Activated CD8-positive, alpha-beta memory T cell treated with anti-CD3 and anti-CD28 coated beads for 24 hours (primary cell): ENCODE measurements around the gene TRNP1.

Source experiments
- DNase-seq: peaks from one replicate; pipeline ENCODE4 v3.0.0-alpha.2; 2020

TRNP1 gene

DNA sequence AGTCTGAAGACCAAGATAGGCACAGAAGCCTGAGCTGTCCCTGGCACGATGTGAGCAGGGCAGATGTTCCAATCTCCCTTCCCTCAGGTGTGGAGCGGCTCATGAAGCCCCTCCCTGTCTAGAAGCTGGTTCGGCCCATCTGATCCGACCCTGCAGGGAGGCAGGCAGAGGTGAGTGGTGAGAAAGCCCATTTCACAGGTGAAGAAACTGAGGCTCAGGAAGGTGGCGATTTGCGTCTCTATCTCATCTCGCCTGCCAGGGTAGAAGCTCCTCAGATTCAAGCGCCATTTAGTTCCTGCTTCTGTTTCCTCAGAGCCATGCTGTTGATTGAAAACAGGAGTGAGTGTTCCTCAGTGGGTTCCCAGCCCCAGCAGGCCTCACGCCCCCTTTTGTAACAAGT is 36.0 kb downstream of the TRNP1 start:
- no peak for DNase-seq

DNA sequence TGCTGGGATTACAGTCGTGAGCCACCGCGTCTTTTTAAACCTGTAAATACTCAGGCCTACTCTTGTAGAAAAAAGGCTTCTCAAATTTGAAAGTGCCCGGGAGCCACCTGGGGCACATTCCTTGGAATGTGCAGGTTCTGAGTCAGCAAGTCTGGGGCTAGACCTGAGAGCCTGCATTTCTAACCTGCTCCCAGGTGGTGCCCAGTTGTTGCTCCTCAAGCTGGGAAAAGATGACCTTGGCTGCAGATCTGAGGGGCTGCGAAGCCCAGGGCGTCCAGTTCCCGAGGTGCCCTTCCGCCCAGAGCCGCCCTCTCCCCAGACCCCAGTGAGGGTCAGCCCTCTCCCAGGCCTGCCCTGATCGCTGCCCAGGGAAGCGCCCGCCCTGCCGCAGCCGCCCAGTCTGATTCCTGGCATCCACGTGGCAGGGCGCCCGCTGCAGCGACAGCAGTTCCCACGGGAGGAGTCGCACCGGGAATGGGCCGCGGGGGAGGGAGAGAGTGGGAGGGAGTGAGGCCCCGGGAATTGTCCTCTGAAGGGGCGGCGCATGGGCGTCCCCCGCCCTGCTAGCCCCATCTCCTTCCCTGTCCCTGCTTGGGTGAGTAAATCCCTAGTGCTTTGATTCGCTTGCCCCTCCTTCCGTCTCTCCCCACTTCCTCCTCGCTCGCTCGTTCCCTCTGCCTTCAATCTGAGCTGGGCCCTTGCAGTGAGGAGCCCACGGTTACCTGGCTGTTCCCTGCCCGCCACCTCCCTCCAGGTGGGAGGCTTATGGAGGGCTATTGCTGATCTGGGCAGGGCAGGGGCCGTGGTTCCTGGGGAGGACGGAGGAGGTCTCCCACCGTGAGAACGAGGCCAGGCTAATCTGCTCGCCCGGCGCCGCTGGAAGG is 38.0 kb downstream of the TRNP1 start:
- DNase-seq: no peak

DNA sequence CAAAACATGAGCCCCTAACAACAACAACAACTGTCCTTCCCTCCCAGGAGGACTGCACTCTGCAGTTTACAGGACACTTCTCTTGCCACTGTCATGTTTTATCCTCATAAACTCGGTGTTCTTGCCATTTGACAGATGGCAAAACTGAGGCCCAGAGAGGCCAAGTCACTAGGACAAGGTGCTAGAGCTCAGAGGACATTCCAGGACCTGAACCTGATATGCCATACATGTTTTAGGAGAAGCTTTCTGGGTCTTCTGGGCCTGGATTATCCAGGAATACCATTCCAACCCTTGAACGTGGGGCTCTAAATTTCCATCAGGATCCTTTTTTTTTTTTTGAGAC is 38.6 kb downstream of the TRNP1 start:
- no peak for DNase-seq

DNA sequence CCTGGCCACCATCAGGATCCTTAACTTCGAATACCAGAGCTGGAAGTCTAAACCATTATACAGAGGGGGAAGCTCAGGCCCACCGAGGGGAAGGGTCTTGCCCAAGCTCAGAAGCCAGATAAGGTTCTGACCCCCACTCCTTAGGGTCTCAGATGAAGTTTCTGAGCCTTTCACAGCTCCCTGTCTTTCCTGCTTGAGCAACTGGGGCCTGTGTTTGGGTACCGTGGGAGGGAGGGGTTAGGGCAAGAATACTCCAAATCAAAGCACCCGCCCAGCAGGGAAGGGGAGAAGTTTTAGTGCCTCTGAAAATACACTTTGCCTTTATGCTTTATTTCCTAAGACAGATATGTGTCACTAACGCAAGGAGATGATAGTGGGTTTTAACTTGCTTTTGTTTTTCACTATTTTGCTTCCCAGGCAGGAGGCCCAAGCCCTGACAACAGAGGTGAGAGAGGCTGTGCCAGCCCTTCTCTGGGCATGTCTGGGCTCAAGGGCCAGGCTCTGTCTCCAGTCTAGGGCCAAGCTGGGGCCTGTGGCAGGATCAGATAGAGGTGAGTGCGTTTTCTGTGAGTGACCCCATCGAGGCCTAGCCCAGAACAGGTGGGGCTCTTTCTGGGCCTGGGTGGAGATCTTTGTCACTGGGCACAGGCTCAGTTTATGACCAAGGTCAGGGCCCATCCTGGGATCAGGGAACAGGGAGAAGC is 39.7 kb downstream of the TRNP1 start:
- no peak for DNase-seq

DNA sequence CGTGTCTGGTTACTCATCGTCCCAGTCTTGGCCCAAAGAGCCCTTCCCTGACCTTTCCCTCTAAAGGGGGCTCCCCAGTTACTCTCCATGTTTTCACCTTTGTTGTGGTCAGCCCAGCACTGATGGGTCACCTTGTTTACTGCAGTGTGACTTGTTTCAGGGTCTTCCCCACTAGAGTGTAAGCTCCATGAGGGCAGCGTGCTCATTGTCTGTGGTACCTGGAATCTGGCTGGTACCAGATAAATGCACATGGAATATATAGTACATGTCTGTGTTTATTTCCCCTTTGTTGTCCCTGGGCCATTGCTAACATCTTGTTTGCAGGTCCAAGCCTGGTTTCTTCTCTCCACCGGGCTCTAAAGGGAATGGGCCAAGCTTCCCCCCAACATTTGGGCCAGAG is 41.9 kb downstream of the TRNP1 start:
- DNase-seq: no peak

DNA sequence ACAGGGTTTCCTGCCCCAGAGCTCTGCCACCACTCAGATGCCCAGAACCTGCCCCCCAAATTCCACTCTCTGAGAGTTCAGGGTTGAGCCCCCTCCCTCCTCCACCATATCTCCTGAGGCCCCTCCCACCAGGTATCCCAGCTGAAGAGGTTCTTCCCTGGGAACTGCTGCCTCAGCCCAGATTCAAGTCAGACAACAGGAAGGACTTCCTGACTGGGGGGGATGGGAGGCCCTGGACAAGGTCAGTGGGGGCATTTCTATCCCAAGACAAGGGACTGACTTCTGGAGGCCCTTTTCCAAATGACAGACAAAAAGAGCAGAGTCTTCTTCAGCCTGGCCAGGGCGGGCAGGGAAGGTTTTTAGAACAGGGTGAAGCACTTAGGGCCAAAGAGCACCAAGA is 43.2 kb downstream of the TRNP1 start:
- no peak for DNase-seq

DNA sequence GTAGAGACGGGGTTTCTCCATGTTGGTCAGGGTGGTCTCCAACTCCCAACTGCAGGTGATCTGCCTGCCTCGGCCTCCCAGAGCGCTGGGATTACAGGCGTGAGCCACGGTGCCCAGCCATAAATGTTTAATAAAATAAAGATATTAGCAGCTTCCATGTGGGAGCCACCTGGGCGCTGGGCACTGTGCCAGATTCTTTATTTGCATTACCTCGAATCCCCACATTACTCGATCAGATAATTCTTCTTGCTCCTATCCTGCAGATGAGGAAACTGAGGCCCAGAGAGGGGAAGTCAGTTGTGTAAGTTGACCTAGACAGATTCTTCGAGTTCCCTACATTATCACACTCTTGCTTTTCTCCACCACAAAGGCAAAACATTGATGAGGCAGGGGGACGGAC is 44.0 kb downstream of the TRNP1 start:
- no peak for DNase-seq

DNA sequence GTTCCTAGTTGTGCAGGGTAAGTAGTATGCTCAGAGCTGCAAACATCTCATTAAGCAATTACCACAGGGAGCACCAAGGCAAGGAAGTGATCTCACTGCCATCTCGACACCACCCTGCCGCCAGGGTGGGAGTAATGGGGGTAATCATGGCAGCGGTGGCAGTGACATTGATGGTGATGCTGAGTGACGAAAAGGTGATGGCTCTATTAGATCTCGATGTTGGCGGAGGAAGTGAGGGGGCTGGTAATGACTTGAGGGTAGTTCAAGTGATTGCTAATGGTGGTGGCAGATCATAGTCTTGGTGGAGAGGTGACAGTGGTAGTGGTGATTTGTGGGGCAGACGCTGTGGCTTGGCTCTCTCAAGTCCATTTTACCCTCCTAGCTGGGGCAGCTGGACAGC is 44.5 kb downstream of the TRNP1 start:
- DNase-seq: no peak

DNA sequence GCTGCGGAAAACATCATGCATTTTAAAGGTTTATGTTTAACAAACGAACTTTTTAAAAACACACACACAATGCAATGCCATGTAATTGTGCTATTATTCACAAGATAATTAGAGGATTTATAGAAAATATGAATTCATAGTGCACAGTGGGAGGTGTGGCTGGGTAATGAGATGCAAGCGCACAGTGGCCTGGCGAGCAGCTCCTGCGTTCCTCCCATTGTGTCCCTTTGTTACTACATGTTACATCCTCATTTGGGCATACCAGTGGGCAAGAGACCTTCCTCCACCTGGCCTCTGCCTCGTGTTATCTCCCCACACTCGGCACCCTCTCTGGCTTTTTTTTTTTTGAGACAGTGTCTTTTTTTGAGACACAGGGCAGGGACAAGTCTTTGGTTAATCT is 49.2 kb downstream of the TRNP1 start:
- no peak for DNase-seq

DNA sequence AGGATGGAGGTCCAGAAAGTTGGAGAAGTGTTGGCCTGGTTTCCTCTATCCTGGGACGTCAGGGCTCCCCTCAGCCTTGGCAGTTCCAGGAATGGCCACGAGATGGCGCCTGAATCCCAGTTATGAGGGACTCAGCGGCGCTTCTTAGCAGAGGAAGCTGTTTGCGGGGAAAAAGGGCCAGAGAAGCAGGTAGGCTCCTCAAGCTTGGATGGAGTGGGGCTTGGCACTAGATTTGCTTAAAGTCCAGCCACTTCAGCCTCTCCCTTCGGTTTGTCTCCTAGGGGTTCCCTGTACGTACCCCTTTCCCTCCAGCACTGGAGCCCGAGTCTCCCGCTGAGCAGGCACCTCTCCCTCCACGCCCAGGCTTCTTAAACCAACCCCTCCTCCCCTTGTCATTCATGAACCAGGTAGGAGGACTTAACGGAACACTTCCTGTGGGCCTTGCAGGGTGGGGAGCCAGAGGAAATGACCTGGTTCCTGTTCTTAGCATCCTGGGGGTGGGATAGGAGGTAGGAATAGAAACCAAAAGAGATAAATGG is 51.2 kb downstream of the TRNP1 start:
- DNase-seq: peak; percentile 99

DNA sequence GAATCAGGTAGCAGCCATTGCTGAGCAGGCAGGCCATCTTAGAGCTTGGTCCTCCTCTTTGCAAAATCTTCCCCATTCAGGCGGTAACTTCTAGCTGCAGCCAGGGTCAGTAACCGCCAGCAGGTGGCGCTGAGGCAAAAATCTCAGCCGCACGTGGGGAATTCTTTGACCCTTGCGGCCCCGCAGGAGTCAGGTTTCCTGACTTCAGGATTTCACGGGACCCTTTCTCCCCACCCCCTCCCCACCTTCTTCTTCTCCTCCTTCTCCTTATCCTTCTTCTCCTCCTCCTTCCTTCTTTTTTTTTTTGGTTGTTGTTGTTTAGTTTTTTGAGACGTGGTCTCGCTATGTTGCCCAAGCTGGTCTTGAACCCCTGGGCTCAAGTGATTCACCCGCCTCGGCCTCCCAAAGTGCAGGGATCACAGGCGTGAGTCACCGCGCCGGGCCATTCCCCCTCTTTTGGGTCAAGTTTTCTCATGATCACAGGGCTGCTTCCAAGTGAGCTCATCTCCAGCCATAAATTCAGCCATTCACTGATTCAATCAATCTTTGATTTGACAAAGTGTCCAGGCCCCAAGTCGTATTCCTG is 52.6 kb downstream of the TRNP1 start:
- peak; percentile 88 for DNase-seq

DNA sequence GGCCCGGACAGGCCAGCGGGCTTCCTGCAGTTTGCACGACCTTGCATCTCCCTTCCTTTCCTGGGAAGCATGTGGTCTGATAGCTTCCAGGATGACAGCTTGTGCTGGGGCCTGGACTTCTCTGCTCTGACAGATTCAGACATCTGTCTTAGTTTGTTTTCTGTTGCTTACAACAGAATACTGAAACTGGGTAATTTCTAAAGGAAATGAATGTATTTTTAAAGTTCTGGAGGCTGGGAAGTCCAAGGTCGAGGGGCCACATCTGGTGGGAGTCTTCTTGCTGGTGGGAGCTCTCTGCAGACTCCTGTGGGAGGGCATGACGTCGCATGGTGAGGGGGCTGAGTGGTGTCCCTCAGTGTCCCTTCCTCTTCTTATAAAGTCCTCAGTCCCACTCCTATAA is 54.4 kb downstream of the TRNP1 start:
- DNase-seq: no peak

DNA sequence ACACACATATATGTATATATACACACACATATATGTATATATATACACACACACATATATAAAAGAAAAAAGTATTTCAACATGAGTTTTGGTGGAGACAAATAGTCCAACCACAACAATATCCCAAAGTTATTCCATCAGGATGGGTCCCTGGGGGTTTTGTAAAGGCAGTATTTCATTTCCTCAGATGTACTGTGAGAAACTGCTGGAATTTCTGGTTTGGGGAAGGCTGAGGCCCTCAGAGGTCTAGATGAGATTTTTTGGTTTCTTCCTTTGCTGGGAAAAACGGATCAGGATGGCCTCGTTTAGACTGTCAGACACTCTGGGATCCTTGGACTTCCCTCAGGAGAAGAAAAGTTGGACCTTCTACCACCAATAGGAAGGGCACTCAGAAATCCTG is 55.6 kb downstream of the TRNP1 start:
- no peak for DNase-seq

DNA sequence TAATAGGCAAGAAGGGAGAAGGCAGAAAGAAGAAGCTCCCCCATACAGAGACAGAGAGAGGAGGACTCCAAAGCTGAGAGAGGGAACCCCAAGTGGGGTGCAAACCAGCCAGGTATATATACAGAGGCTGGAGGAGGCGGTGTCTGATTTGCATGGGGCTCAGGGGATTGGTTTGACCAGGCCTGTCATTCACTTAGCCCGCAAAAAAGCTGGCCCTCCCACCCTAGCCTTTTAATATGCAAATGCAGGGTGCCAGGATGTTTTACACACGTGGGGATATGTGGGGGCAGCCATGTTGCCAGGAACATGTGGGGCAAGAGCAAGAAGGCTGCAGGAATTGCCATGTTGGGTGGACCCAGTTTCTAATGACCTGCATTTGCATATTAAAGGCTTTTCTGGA is 56.1 kb downstream of the TRNP1 start:
- DNase-seq: no peak
